ENCODE results near the gene COPS7A.

COPS7A gene

DNA sequence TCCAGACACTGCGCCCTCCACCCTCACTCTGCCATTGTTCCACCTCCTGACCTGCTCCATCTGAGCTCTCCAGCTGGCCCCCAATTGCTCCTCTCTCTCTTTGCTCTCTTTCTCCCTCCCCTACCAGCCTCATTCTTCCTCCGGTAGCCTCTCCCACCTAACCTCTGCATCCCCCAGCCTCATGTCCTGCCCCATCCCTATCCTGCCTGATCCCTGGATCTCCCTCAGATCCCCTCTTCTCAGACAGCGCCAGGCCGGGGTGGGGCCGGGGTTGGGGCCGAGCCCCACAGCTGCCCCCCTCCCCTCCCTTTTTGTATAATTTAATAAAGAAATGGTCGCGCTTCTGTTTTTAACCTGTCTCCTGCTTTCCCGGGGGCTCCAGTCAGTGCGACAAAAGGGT lies 46.8 kb downstream of the COPS7A start:
- DNase-seq, result no peak

DNA sequence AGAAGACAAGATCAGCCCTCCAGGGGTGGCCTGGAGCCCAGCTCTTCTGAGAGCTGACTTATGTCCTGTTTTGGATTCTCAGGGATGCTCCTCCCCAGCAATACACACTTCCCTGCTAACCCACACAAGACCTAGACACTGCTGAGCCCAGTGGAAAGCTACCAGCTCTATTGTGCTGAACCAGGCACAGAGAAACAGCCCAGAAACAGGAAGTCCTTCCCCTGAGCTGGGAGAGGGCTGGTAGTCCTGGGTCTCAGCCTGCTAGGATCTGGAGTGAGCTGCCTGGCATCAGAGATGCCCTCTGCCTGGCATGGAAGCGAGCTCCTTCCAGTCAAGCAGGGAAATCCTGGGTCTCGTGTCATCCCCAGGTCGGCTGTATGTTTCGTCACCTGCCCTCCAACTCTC lies 47.2 kb downstream of the COPS7A start:
- DNase-seq, result no peak

DNA sequence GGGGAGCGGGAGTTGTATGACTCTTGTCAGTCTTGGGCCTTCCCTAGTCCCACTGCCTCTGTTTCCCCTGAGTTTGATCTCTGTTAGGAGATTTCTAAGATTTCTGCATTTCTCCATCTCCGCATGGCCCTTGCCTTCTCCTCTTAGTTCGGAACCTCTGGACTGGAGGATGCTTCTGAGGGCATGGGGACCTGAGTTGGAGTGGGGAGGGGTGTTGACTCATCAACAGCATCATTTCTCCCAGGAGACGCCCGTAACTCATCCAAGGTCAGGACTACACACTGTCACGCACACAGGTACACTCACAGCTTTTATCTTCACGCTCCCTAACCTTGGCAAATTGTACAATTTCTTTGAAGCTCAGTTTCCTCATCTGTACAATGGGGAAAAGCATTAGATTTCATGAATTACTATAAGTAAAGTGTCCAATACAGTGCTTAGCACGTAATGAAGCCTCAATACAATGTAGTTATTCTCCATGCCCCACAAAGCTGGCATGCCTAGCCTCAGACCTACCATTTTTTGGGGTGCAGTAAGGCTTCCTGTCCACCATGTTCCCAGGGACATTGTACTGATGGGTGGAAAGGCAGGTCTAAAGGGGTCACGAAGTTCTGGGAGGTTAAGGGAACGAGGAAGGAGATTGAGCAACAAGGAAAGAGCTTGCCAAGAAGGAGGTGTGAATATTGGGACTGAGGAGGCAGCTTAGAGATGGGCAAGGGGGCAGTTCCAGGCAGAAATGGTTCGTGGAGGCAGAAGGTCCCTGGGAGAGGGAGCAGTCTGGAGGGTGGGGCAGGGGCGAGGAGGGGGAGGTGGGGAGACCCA lies 47.9 kb downstream of the COPS7A start:
- no peak for DNase-seq

DNA sequence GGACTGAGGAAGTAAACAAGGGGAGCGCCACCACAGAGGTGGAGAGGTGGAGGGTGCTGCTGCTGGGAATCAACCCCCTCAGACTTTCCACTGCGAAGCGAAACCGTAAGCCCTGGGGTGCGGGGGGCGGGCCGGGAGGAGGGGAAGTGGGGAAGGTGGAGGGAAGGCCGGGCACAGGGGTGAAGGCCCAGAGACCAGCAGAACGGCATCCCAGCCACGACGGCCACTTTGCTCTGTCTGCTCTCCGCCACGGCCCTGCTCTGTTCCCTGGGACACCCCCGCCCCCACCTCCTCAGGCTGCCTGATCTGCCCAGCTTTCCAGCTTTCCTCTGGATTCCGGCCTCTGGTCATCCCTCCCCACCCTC lies 48.5 kb downstream of the COPS7A start, which contains the start of gene LAG3:
Gene LAG3 (plus strand): TSS at position 190 of the 365 bp plus-strand sequence. CDS start 333 bp downstream, outside the sequence.
- DNase-seq, result no peak

DNA sequence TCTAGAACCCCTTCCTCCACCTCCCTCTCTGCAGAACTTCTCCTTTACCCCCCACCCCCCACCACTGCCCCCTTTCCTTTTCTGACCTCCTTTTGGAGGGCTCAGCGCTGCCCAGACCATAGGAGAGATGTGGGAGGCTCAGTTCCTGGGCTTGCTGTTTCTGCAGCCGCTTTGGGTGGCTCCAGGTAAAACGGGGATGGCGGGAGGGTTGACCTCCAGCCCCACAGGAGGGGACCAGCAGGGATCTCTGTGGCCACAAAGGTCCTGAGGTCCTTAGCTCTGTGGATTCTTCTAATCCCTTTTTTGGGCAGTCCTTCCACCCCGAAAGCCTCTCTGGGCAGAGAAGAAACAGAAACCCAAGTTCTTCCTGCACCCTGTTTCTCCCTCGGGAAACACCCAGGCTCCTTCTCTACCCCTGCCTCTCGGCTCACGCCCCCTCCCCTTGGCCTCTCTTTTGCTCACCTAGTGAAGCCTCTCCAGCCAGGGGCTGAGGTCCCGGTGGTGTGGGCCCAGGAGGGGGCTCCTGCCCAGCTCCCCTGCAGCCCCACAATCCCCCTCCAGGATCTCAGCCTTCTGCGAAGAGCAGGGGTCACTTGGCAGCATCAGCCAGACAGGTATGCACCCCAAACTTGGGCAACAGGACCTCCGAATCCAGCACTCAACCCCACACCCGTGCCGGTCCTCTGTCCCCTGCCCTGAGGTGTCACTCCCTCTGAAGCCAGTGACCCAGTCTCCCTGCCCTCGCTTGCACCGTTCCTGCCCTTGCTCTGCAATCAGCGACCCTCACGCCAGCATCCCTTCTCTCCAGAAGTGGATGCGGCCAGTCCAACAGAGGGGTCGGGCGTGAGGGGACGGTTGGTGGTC lies 49.1 kb downstream of the COPS7A start:
- no peak for DNase-seq

DNA sequence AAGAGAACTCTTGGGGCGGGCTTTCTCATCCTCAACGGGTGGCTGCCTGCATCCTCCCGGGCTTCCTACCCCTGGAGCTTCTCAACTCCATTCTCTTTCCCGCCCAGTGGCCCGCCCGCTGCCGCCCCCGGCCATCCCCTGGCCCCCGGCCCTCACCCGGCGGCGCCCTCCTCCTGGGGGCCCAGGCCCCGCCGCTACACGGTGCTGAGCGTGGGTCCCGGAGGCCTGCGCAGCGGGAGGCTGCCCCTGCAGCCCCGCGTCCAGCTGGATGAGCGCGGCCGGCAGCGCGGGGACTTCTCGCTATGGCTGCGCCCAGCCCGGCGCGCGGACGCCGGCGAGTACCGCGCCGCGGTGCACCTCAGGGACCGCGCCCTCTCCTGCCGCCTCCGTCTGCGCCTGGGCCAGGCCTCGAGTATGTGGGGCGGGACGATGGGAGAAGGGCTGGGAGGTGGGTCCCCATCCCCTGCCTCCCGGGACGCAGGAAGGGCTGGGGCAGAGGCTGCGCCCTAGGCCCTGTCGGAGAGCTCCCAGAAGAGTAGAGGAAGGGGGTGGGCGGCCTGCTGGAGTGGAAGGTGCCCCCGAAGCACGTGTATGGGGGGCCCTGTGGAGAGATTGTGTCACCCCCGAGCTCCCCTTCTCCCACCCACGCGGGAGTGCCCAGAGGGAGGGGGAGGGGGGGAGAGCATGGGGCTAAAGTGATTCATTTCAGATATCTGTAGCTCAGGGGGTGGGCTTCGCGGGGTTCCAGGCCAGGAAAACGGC lies 49.9 kb downstream of the COPS7A start:
- no peak for DNase-seq

DNA sequence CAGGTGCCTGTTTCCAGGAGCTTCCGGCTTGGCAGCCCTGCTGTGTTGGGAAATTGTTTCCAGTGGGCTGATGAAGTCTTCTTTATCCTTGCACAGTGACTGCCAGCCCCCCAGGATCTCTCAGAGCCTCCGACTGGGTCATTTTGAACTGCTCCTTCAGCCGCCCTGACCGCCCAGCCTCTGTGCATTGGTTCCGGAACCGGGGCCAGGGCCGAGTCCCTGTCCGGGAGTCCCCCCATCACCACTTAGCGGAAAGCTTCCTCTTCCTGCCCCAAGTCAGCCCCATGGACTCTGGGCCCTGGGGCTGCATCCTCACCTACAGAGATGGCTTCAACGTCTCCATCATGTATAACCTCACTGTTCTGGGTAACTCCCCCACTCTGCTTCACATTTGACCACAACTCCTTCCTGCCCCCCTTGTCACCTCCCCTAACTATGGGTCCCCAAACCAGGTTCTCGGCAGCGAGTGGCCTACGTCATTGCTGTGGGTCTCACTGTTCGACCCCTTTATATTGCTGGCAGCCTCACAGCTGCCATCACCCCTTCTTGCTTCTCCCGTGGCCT lies 50.7 kb downstream of the COPS7A start:
- DNase-seq, result no peak

DNA sequence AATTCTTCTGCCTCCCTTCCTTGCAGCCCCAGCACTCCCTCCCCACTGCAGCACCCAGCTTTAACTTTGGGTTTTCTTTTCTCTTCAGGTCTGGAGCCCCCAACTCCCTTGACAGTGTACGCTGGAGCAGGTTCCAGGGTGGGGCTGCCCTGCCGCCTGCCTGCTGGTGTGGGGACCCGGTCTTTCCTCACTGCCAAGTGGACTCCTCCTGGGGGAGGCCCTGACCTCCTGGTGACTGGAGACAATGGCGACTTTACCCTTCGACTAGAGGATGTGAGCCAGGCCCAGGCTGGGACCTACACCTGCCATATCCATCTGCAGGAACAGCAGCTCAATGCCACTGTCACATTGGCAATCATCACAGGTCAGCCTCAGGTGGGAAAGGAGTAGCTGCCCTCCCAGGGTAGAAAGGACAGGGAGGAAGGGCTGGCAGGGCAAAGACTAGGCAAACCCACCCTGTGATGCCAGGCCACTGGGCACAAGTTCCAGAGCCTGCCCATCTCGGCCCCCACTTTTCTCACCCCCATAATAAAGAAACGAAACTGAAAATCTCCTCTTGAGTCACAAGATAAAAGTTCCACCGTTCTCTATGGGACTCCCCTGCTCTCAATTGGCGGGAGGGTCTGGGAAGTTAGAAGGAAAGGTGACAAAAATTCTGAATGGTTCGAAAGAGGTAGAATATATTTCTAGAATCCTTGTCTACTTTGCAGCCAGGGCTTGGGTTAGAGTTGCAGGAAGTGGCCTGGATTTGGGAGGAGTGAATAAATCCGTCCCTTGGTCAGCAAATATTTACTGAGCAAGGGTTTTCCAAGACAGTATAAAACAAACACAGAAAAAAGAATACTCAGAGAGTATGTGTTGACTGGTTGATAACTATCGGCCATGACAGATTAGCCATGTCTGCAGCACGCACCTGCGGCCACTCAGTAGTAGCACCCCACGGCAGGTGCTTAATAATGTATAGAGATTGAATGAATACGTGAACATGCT lies 51.6 kb downstream of the COPS7A start:
- DNase-seq, result no peak

DNA sequence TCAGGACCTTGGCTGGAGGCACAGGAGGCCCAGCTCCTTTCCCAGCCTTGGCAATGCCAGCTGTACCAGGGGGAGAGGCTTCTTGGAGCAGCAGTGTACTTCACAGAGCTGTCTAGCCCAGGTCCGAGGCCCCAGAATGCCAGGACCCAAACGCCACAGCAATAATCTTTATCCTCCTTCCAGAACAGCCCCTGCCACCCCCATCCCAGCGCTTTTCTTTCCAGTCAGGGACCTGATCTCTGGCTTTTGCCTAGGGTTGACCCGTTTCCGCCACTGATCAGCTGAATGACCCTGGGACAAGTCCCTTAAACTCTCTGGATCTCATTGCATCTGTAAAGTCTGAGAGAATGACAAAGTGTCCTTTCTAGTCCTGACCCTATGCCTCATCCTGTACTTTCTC lies 53.5 kb downstream of the COPS7A start:
- DNase-seq, result no peak

DNA sequence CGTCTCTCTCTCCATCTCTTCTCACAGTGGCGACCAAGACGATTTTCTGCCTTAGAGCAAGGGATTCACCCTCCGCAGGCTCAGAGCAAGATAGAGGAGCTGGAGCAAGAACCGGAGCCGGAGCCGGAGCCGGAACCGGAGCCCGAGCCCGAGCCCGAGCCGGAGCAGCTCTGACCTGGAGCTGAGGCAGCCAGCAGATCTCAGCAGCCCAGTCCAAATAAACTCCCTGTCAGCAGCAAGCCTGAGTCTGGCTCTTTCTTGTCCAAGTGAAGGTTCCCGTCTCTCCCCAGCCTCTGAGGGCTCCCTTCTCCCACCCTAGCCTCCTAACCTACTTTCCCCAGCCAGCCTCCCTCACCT lies 54.3 kb downstream of the COPS7A start:
- no peak for DNase-seq

DNA sequence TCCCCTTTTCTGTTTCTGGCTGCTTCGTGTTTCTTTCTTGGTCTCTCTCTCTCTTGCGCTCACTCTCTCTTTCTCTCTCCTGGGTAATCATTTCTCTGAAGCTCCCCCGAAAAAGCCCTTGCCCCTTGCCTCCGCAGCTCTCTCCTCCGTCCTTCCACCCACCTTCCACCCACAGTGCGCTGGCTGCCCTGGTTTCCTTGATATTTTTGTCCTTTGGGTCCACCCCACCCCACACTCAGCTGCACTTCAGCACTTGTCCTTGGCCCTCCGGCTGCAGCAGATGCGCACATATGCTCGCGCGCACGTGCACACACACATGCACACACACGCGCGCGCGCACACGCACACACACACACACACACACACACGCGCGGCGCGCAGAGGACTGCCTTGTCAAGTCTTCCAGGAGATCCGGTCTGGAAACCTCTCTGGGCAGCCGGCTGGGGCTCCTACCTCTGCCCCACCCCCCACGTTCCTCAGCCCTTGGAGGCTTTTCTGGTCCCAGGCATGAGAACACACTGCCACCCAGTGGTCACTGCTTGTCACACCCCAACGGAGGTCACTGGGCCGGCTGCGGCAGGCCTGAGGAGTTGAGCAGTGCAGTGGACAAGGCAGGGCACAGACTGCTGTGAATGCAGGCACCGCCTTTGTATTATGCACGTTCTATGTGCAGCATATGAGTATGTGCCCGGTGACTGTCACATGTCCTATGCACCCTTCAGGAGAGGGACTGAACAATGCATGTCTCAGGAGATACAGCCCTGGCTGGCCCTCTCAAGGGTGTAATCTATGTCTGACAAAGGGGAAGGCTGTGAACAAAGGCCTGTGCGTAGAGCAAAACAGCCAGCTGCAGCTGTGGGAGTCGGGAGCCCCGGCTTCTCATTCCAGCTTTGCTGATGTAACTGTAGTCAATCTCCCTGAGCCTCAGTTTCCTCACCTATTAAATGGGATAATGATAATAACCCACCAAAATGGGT lies 55.0 kb downstream of the COPS7A start:
- peak; percentile 24 for DNase-seq

DNA sequence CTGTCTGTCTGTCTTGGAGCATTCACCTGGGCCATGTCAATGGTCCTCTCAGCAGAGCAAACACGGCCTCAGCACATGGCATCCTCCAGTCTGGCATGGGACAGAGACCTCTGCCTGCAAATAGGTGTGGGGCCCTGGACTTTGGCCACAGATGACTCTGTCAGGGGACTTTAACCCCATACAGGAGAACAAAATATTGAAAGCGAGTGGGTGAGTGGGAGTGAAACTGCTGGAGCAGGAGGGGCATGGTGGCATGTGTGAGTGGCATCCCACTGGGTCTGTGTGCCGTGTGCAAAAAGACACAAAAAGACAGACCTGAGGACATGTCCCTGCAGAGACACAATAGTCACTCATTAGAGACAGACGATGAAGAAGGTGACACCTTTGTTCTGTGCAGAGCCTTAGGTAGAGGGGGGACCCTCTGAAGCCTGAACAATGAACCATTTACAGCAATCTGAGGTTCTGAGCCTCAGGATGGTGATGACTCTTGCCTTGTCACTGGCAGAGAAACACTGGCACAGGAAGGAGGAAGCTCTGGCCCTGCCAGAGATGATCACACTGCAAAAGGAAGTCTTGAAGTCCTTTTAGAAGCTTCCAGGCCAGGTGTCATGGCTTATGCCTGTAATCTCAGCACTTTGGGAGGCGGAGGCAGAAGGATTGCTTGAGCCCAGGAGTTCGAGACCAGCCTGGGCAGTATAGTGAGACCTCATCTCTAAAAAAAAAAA lies 56.0 kb downstream of the COPS7A start:
- DNase-seq, result no peak

DNA sequence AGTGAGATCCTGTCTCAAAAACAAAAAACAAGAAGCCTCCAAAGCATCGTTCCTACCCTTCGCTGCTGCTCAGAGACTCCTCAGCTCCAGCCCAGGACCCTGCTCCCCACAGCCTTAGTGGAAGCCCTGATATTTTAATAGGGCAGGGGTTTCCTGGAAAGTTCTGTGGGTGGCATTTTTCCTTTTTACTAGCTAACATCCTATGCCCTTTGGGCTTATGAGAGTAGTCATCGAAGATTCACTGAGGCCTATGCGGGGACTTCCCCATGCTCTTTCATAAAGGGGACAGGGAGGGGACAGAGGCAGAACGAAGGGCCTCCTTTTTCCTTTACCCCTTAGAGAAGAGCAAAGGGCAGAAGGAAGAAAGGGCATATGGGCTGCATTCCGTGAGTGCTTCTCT lies 56.7 kb downstream of the COPS7A start:
- no peak for DNase-seq

Measured in SIG-M5 (cell line).